Nephron (organoid): ENCODE data around the gene SEC24D.

Source experiments
- H3K27ac Mint-ChIP-seq, 3 experiments: 2 replicates each; pipeline ENCODE4 v1.8.0; 2020; ENCODE audit warnings: mixed read lengths in 3 of 3, mild to moderate bottlenecking in 2 of 3, moderate library complexity in 1 of 3
- H3K27me3 Mint-ChIP-seq: 2 replicates; pipeline ENCODE4 v1.8.0; 2021; ENCODE audit warnings: low read depth, mild to moderate bottlenecking, moderate library complexity, mixed read lengths
- H3K36me3 Mint-ChIP-seq: 2 replicates; pipeline ENCODE4 v1.8.0; 2020; ENCODE audit warnings: low read depth, mixed read lengths
- H3K4me1 Mint-ChIP-seq: 2 replicates; pipeline ENCODE4 v1.8.0; 2020; ENCODE audit warnings: mixed read lengths
- H3K4me3 Mint-ChIP-seq, 3 experiments: 2 replicates each; pipeline ENCODE4 v1.8.0; 2020; ENCODE audit warnings: mild to moderate bottlenecking in 3 of 3, mixed read lengths in 3 of 3, moderate library complexity in 2 of 3
- H3K9me3 Mint-ChIP-seq: 2 replicates; pipeline ENCODE4 v1.8.0; 2020; ENCODE audit warnings: mixed read lengths
- TF ChIP-seq, protein P1 (sequence below), 3 experiments: fragments of 200-600 bp; sonication (generic); IDR thresholded peaks; one replicate each; pipeline ENCODE4 v1.5.0; 2021; ENCODE audit warnings: antibody characterized with exemption in 3 of 3; ENCODE audit not compliant: unreplicated experiment in 3 of 3

SEC24D gene

GRCh38 chr4:118833192-118833820 lies 2.6 kb downstream of the SEC24D start:
- peak overlapping the region; percentile 48 to 93 (median 74) for H3K4me3 Mint-ChIP-seq
- H3K9me3 Mint-ChIP-seq: no peaks in the 10 kb centered on the region
- H3K4me1 Mint-ChIP-seq: peaks cover 54% of the 10 kb centered on the region
- TF ChIP-seq, protein P1, sequence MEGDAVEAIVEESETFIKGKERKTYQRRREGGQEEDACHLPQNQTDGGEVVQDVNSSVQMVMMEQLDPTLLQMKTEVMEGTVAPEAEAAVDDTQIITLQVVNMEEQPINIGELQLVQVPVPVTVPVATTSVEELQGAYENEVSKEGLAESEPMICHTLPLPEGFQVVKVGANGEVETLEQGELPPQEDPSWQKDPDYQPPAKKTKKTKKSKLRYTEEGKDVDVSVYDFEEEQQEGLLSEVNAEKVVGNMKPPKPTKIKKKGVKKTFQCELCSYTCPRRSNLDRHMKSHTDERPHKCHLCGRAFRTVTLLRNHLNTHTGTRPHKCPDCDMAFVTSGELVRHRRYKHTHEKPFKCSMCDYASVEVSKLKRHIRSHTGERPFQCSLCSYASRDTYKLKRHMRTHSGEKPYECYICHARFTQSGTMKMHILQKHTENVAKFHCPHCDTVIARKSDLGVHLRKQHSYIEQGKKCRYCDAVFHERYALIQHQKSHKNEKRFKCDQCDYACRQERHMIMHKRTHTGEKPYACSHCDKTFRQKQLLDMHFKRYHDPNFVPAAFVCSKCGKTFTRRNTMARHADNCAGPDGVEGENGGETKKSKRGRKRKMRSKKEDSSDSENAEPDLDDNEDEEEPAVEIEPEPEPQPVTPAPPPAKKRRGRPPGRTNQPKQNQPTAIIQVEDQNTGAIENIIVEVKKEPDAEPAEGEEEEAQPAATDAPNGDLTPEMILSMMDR (IDR thresholded peaks at IDR 0.05; ENCODE audit: unreplicated experiment in 3 of 3): no peak
- H3K27ac Mint-ChIP-seq: peak overlapping the region in 2 of 3 experiments; percentile 31 to 70
- peaks cover 34% of the 10 kb centered on the region for H3K36me3 Mint-ChIP-seq
- no peaks in the 10 kb centered on the region for H3K27me3 Mint-ChIP-seq

GRCh38 chr4:118829107-118829506 lies 6.8 kb downstream of the SEC24D start:
- TF ChIP-seq, protein P1 (IDR thresholded peaks at IDR 0.05; ENCODE audit: unreplicated experiment in 3 of 3): no peak
- H3K9me3 Mint-ChIP-seq: no peaks in the 10 kb centered on the region
- H3K27ac Mint-ChIP-seq: no peak overlapping the region
- H3K36me3 Mint-ChIP-seq: peaks cover 54% of the 10 kb centered on the region
- no peak overlapping the region for H3K4me3 Mint-ChIP-seq
- peaks cover 77% of the 10 kb centered on the region for H3K4me1 Mint-ChIP-seq
- no peaks in the 10 kb centered on the region for H3K27me3 Mint-ChIP-seq

DNA sequence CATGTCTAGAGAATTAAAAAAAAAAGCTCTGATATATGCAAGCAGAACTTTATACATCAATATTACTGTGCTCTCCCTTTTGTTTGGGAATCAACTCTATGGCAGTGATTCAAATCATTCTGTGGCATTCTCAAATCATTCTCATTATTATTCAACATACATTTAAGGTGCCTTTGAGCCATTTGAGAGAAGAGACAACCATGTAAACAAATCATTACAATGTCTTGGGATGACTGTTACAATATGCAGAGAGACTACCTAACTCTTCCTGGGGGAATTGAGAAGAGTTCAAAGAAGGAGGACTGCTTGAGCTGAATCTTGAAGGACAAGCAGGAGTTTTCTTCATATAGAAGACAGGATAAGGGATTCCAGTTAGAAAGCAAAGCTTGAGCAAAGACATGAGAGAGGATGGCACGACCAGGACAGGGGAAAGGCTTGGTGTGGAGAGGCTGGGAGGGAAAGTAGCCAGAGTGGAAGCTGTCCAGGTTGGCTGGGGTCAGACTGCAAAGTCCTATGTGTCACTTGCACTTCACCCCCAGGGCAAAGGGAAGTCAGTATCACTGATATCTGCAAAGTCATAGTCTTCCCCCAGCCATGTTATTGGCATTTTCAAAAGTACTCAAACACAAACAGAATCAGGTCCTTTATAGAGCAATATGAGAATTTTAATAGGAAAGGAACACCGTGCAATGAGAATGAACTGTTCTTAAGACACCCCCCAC lies 9.0 kb downstream of the SEC24D start:
- no peaks in the 10 kb centered on the region for H3K27me3 Mint-ChIP-seq
- TF ChIP-seq, protein P1 (IDR thresholded peaks at IDR 0.05; ENCODE audit: unreplicated experiment in 3 of 3): no peak

GRCh38 chr4:118825799-118826198 lies 10.1 kb downstream of the SEC24D start:
- Mint-ChIP-seq H3K9me3 (no peaks in the 10 kb centered on the region), H3K4me3 (no peak overlapping the region), H3K4me1 (peaks cover 58% of the 10 kb centered on the region), H3K27me3 (no peaks in the 10 kb centered on the region), H3K36me3 (peaks cover 50% of the 10 kb centered on the region), H3K27ac (peak overlapping the region in 2 of 3 experiments; percentile 18 to 26)
- TF ChIP-seq, protein P1 (IDR thresholded peaks at IDR 0.05; ENCODE audit: unreplicated experiment in 3 of 3): no peak

More for the DNA sequence above, 9.0 kb downstream of the SEC24D start:
- peak overlapping the region in 2 of 3 experiments; percentile 3 to 26 for H3K27ac Mint-ChIP-seq
- H3K4me1 Mint-ChIP-seq: peaks cover 65% of the 10 kb centered on the region
- H3K4me3 Mint-ChIP-seq: peak overlapping the region in 1 of 3 experiments; percentile 16
- H3K9me3 Mint-ChIP-seq: no peaks in the 10 kb centered on the region
- peaks cover 58% of the 10 kb centered on the region for H3K36me3 Mint-ChIP-seq

DNA sequence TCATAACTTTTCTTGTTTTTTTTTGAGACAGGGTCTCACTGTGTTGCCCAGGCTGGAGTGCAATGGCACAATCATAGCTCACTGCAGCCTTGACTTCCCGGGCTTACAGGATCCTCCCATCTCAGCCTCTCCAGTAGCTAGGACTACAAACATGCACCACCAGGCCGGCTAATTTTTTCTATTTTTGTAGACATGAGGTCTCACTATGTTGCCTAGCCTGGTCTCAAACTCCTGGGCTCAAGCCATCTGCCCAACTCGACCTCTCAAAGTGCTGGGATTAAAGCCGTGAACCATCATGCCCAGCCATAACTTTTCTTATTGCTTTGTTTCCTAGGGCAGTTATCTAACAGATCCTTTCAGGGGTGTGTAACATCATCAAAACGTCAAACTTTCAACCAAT lies 11.8 kb downstream of the SEC24D start:
- Mint-ChIP-seq H3K27me3 (no peaks in the 10 kb centered on the region), H3K27ac (peak overlapping the region in 1 of 3 experiments; percentile 14), H3K9me3 (no peaks in the 10 kb centered on the region), H3K4me1 (peaks cover 48% of the 10 kb centered on the region), H3K4me3 (no peak overlapping the region), H3K36me3 (peaks cover 40% of the 10 kb centered on the region)
- TF ChIP-seq, protein P1 (IDR thresholded peaks at IDR 0.05; ENCODE audit: unreplicated experiment in 3 of 3): no peak
